ENCODE data around the gene GSTT2.
"Not testable (repeated sequence)": the region's sequence is repeated elsewhere in the genome, so short reads cannot be mapped to it uniquely, and the experiment has no call there.

GRCh38 chr22:23986538-23987178, 6.7 kb downstream of the GSTT2 start:
- not testable (repeated sequence) for TF ChIP-seq POLR2A, POLR2AphosphoS5 (IDR thresholded peaks at IDR 0.05)

All from gastroesophageal sphincter (tissue), 2 donors.